Activated CD4-positive, alpha-beta T cell treated with anti-CD3 and anti-CD28 coated beads, Interleukin-2, amount 50 U/mL, for 24 hours (primary cell): ENCODE measurements around the gene ADD3.

ENCODE experiments used
- DNase-seq, 2 donors: peaks; one replicate each; pipeline ENCODE4 v3.0.0-alpha.2; 2020; ENCODE audit warnings: low read depth in 1 of 2, low spot score in 1 of 2

ADD3 gene

DNA sequence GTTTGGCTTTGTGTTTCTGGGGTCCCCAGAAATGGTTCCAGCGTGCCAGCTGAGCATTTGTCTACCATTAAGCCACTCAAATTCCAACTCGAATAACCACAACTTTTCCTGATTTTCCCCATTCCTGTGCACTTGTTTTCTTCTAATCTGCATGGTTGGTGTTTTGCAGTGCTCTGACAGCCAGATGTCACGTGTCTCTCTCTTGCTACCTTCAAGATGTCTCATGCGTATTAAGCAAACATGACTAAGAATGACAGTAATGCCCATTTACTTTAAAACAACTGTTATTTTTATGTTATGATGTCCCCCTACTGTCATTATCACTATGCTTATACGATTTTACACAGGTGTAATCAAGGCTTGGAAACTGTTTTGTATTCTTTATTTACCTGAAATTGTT lies 164.4 kb downstream of the ADD3 start:
- DNase-seq: no peak

DNA sequence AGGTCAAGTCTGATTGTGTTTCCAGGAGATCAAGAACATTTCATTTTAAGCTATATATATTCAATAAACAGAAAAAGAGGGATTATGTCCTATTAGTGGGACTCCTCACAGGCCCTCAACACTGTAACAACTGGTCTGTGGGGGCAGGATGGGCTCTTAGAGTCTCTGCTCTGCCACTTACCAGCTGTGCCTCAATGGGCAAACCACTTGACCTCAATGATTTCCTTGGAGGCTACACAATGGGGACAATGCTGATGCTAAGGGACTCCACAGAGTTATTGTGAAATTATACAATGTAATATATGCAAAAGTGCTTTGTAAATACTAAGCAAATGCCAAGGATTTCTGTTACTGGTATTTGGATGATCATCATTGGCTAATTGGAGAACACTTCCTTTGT lies 166.4 kb downstream of the ADD3 start:
- DNase-seq: no peak

DNA sequence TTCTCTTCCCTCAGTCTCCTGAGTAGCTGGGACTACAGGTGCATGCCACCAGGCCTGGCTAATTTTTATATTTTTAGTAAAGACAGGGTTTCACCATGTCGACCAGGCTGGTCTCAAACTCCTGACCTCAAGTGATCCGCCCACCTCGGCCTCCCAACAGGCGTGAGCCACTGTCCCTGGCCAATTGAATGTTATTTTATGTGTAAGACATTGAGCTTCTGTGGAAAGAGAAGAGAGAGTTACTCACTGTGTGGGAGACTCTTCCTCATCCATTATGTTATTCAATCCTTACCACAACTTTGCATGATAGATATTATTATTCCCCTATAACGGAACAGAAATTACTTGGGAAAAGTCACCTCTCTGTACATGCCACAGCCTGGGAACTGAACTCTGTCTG lies 167.0 kb downstream of the ADD3 start:
- no peak for DNase-seq

DNA sequence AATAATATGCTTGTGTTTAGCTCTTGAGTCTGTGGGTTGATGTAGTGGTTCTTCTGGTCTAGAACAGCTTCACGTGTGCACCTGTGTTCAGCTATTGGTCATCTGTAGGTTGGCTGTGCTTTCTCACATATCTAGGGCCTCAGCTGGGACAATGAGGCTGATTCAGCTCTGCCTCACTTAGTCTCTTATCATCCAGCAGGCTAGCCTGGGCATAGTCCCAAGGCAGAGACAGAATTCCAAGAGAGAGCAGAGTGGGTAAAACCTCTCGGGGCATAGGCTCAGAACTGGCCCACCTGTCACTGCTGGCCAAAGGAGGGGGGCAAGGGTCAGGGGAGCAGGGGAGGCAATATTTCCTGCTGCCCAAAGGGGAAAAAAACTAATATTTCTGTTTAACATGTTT lies 167.6 kb downstream of the ADD3 start:
- DNase-seq: no peak

DNA sequence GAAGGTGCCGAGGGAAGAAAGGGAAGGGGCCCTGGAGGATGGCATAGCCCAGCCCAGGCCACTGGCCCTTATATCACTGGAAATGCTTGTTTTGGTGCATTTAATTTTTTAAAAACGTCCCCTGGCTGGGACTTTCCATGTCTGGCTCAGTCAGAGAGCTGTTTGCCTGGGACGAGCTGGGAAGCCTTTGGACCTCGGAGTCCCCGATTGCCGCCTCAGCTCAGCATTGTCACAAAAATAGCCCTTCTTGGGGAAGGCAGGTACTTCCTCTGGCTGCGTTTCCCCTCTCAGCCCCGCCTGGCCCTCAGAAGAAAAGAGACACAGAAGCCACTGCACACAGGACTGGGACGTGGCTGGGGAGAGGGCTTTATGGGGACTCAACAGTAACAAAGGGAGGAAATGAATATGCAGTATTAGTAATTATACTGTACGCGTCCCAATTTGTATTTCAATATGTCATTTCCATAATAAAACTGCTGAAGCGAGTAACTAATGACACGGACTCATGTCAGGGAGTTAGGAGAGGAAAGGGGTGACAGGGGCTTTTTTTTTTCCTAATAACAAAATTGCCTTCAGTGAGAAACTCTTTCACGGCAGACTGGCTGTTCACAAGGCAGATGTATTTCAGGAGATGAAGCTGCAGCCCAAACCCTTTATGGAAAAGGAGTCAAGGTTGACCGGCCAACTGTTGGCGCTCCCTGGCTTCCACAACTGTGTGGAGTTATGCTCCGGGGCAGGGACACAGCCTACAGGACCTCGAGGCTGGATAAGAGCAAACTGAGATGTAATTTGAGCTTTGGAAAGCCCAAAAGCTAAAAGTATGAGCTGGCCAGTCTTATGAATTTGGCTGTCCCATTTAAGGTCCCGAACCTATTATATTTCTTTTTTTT lies 168.6 kb downstream of the ADD3 start:
- DNase-seq: no peak

DNA sequence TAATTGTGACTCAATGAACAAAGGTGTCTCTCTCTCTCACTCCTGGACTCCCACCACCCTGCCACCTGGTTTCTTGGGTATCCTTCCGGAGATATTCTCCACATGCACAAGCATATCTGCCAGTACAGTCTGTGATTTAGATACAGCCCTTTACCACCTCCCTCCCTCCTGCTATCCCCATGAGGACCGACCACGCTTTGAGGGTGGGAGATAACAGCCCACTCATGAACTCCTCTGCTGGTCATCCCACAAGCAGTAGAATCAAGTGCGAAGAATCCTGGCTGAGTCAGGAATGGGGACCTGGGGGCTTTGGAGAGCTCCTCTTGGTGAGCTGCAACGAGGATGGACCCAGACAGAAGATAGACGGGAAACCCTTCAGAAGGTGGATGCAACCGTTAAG lies 171.4 kb downstream of the ADD3 start:
- no peak for DNase-seq

DNA sequence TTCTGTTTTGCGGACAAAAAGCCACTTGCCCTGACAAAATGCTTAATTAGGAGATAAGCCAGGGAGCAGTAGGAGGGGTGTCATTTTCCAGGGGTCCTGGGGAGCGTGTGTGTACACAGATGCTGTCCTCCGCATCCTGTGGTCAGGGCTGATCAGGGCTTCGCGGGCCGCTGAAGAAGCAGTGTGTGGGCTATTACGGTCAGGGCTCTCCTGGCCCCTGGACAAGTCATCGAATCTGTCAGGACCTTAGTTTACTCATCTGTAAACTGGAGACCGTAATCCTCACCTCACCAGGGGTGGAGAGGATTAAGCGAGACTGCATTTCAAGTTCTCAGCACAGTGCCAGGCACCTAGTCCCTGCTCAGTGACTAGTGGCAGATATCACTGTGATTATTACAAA lies 173.7 kb downstream of the ADD3 start:
- DNase-seq: no peak

DNA sequence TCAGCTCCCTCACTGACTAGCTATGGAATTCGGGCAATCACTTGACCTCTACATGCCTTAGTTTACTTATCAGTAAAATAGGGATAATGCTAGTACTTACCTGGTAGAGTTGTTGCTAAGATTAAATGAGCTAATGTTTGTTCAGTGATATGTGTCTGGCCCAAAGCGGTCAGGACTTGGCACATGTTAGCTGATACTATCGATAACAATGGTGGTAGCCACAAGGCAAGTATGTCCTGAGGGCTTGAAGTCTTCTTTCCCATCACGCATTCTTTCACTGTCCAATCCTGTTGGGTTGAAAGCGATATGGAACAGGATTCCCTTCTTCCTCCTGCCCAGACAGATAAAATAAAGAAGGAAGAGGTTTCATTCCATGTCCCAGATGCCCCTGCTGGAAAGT lies 174.1 kb downstream of the ADD3 start:
- DNase-seq: no peak

DNA sequence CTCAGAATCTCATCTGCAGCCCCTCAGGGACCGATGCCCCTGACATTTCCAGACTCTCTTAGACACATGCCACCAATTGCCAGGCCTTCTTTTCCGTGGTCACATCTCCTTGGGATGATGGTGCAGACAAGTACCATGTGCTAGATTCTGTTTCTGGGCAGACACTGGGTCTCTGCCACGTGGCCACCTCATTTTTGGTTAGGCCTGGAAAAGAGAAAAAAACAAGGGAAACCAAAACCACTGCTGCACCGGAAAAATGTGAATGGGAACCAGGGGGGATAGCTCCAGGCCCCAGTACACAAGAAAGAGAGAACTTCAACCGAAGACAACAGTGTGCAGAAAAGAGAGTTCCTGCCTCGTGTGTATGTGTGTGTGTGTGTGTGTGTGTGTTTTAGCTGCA lies 176.6 kb downstream of the ADD3 start:
- DNase-seq: no peak
